OCI-M2 (cell line): Measurements from ENCODE around the gene FBLN1.
"Not testable (repeated sequence)": the region's sequence is repeated elsewhere in the genome, so short reads cannot be mapped to it uniquely, and the experiment has no call there.

ENCODE experiments used
- DNase-seq: peaks from one replicate; lab custom pipeline; 2025; ENCODE audit not compliant: unreplicated experiment; lab: John Stamatoyannopoulos, UW

The FBLN1 gene

GRCh38 chr22:45547016-45547345 lies 44.3 kb downstream of the FBLN1 start:
- no peak for DNase-seq

GRCh38 chr22:45547731-45548130 lies 45.0 kb downstream of the FBLN1 start:
- no peak for DNase-seq

GRCh38 chr22:45548247-45548840 lies 45.7 kb downstream of the FBLN1 start:
- no peak for DNase-seq

GRCh38 chr22:45548991-45549761 lies 46.5 kb downstream of the FBLN1 start:
- DNase-seq, result no peak

DNA sequence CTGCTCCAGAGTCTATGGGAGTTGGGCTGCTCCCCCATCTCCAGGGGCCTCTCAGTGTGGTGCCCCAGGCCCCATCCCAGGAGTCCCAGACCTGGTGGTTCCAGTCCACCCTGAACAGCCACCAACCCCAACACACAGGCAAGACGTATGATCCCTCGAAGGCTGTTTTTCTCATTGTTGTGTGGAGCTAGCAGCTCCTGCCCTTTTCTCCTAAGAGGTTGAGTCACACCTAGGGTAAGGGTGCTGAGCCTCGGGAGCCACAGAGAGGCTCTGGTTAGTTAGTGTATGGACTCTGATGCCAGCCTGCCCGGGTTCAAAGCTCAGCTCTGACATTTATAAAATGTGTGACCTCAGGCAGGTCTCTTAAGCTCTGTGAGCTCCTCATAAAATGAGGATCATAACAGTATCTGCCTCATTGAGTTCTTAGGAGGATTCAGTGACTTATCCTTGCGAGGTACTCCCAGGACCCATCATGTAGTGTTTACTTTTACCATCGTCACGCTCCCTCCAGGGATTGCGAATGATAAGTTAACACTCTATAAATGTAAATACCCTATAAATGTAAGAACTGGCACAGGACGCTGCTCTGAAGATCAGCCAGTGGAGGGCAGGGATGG lies 47.2 kb downstream of the FBLN1 start:
- no peak for DNase-seq

DNA sequence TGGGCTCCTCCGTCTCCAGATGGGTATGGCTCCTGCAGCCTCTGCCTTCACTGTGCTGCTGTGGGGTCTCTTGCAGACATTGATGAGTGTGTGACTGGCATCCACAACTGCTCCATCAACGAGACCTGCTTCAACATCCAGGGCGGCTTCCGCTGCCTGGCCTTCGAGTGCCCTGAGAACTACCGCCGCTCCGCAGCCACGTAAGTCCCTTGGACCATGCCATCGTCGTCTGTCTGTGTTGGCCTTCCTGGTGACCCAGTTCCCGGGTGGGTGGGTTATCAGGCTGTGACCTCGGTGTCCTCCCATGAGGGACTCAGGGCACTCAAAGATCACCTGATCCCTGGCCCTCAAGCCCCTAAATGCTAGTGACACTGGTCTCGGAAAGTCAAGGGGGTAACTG lies 47.7 kb downstream of the FBLN1 start:
- DNase-seq, result no peak

DNA sequence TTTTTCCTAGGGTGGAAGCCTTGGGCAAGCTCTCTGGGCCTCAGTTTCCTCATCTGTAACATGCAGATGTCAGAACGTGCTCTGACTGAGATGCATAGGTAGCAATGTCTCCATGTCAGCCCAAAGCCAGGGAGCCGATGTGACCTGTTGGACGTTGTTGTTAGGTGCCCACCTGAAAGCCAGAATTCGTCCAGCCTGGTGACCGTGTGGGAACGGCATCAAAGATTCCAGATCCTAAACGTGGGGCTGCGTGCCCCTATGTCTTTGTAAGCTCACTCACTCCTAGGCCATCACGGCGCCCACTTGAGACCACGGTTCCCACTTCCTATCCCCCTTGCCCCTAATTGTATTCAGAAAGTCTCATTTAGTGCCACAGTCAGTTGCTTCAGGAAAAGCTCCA lies 48.2 kb downstream of the FBLN1 start:
- no peak for DNase-seq

GRCh38 chr22:45551310-45552016 lies 48.8 kb downstream of the FBLN1 start:
- no peak for DNase-seq

DNA sequence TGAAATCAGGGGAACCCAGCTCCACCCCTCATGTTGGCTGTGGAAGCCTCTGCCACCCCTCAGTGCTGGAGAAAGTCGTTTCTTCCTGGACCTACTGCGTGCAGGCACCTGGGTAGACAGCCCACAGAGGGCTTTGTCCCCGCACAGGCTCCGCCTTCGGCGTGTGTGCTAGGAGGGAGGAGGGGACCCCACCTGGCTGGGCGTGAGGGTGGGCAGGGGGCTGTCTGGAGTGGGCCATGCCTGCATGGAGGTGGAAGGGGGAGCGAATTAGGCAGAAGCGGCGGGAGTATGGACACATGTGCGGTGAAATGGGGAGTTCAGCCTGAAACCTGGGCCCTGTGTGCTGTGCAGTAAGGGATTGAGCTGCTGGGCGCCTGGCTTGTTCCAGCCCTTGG lies 49.3 kb downstream of the FBLN1 start:
- no peak for DNase-seq

DNA sequence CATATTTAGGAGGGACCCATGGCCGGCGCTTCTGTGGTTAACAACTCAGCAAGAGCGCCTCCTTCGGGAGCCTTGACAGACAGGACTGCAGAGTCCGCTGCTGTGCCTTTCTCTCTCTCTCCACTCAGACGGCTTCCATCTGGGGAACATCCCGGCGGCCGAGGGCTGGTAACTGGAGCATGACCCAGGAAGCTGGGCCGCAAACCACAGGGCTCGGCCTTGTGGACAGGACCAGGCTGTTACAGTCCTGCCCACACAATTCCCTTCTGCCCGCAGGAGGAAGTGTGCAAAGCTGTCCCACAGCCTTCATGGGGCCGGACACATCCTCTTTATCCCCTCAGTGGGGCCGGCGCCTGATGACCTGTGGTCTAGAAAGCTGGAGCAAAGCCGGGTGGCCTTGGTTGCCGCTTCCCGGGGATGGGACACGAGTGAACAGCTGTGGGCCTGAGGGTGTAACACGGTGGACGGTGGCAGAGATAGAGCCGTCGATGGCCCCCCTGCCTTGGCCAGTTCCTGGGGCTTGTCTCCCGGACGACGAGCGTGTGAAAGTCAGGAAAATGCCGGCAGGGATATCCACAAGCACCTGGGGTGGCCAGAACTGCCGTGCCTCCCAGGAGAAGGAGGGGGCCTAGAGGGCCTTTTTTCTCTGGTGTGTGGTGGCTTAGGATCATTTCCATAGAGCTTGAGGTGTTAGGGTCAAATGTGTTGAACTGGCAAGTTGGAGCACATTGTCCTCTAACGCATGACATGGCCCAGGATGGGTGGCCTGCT lies 50.1 kb downstream of the FBLN1 start:
- no peak for DNase-seq

DNA sequence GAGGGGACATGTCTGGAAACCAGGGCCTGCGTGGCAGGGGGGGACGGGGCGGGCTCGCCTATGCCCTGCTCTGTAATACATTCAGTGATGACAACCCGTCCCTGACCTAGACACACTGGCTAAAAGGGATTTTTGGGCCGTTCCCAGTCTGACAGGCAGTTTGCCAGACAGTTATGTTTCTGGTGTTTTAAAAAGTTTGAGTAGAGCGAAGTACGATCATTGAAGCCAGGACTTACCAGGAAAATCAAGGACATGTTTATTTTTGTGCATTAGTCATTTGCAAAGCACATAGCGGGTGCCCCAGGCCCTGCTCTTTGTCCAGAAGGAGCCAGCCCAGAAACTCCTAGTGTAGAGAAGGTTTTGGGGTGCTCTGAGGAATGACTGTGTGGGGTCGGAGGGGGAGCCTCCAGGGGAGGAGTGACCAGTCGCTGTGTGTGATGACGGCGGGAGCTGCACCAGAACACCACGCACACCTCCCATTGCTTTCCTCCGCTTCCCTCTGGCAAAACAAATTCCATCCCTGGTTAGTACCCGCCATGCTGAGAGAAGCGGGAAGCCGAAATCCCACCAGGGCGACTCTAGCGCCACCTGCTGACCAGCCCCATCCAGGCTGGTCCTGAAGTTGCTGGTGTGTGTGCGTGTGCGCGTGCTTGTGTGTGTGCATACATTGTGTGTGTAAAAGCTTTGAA lies 50.8 kb downstream of the FBLN1 start:
- DNase-seq, result no peak

GRCh38 chr22:45554040-45554406 lies 51.3 kb downstream of the FBLN1 start:
- DNase-seq, result no peak

GRCh38 chr22:45554861-45555260 lies 52.2 kb downstream of the FBLN1 start:
- DNase-seq, result no peak

DNA sequence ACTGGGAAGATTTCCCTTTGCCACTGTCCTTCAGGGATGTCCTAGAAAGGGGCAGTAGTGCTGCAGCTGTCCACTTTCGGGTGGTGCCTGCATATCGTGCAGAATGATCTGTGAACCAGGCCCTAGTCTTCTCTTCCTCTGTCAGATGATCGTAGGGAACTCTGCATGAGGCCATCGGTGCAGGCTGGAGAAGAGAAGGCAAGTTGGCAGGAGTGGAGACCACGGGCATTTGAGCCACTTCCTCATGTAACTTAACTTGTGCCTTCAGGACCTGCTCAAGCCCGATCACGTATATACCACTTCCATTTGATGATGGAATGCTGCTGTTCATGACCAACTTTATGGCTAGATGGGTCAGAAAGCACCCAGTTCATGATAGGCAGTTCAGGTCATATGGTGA lies 55.2 kb downstream of the FBLN1 start:
- DNase-seq, result not testable (repeated sequence)

DNA sequence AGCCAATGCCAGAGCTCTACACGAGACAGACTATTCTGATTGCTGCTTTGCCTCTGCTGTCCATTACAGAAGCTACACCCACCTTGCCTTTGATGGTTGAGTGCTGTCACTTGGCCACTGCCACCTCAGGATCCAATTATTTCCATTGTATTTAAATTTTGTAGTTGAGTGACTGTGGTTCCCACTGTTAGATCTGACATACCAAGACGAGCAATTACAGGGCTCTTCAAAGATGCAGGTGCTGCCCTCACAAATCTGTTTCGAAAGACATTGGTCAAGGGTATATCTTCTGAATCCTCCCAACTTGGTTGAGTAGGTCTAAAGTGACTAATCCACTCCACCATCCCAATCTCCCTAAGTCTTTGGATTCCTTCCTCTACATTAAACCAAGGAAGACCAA lies 57.4 kb downstream of the FBLN1 start:
- DNase-seq, result not testable (repeated sequence)

GRCh38 chr22:45560761-45561160 lies 58.1 kb downstream of the FBLN1 start:
- DNase-seq, result not testable (repeated sequence)

DNA sequence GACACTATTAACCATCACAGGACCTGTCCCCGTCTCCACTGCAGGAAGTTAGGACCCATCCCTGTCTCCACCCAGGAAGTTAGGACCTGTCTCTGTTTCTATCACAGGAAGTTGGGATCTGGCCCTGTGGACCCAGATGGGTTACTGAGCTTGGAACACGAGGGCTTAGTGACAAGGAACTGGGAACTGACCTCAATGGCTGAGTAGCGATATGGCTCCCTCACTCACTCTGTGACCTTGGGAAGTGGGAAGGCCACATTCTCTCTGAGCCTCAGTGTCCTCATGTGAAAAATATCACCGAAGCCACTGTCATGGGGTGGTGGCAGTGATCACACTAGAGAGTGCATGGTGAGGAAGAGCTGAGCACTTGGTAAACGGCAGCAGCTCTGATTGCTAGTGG lies 59.4 kb downstream of the FBLN1 start:
- no peak for DNase-seq

- DNase-seq, result no peak
These were observed 60.1 kb downstream of the FBLN1 start for GRCh38 chr22:45562537-45563361.

DNA sequence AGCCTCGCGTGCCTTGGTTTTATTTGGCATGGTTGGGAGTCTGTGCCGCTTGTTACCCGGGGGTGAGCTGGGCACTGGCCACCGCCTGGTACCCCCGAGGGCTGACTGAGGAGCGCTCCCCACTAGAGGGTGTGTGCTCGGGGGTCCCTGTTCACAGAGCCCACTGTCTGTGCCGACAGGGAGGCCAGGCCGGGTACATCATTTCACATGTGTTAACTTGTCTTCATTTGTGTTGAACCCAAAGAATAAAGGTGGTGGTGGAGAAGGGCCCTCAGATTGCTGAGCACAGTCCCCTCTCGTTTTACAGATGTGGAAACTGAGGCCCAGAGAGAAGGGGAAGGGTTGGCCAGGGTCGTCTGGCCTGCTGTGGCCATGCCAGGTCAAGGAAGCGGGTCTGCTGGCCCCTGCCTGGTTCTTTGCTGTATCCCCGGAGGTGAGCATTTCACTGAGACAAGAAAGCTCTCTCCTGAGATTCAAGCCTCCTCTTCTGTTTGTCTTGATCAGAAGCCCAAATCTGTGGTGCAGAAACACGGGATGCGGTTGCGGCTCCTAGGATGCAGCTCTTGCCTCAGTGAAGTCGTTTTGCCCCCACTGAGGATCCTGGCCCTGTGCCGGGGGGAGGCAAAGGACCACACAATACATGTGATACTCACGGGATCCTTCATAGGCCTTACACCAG lies 60.8 kb downstream of the FBLN1 start:
- DNase-seq, result no peak
